HG03103 (cell line): ENCODE data around the gene TMOD1.
"Not testable (repeated sequence)": the region's sequence is repeated elsewhere in the genome, so short reads cannot be mapped to it uniquely, and the experiment has no call there.

Experiments used
- ATAC-seq: cut with Tn5 transposase; IDR thresholded peaks from one replicate; pipeline ENCODE4 v1.9.1; 2021; ENCODE audit warnings: low read depth; ENCODE audit not compliant: unreplicated experiment

The TMOD1 gene

DNA sequence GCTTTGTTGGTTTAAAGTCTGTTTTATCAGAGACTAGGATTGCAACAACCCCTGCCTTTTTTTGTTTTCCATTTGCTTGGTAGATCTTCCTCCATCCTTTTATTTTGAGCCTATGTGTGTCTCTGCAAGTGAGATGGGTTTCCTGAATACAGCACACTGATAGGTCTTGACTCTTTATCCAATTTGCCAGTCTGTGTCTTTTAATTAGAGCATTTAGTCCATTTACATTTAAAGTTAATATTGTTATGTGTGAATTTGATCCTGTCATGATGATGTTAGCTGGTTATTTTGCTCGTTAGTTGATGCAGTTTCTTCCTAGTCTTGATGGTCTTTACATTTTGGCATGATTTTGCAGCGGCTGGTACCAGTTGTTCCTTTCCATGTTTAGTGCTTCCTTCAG lies 83.3 kb downstream of the TMOD1 start:
- ATAC-seq: not testable (repeated sequence)

DNA sequence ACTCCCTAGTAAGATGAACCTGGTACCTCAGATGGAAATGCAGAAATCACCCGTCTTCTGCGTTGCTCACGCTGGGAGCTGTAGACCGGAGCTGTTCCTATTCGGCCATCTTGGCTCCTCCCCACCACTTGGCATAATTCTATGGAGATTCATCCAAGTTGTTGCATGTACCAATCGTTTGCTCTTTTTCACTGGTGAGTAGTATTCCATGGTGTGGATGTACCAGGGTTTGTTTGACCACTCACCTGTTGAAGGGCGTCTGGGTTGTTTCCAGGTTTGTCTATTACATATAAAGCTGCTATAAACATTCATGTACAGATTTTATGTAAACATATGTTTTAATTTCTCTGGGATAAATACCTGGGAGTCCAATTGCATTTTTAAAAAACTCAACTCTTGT lies 85.4 kb downstream of the TMOD1 start:
- ATAC-seq: not testable (repeated sequence)

DNA sequence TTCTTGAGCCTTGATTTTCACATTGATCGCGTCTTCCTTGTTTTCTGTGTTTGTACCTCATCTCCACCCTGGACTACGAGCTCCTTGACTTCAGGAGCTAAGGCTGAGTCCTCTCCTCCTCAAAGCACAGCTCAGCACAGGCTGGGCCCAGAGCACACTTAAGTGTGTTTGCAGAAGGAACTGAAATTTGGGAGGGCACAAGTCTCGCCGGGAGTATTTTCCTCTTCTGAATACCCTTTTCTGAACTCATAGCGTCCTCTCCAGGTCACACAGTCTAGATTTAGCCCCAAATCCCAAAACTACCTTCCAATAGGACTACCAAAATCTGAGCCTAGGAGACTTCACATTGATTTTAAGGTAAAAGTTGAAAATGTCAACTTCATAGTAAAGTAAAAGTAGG lies 90.1 kb downstream of the TMOD1 start:
- no peak for ATAC-seq

DNA sequence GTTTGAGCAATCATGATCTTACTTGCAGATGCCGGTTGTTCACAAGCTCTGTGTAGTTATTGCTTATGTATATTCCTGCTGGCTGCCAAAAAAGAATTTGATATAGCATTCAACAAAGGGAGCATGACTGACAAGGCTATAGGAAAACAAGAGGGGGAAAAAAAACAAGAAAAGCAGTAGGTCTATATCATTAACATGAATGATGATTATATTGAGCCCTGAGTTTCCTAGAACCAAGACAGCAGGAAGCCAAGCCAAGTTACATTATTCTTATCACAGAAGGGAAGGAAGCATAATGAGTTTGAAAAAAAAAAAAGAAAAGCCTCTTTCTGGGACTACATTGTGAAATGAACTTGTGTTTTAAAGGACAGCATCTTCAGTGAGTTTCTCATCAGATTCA lies 90.7 kb downstream of the TMOD1 start:
- no peak for ATAC-seq

DNA sequence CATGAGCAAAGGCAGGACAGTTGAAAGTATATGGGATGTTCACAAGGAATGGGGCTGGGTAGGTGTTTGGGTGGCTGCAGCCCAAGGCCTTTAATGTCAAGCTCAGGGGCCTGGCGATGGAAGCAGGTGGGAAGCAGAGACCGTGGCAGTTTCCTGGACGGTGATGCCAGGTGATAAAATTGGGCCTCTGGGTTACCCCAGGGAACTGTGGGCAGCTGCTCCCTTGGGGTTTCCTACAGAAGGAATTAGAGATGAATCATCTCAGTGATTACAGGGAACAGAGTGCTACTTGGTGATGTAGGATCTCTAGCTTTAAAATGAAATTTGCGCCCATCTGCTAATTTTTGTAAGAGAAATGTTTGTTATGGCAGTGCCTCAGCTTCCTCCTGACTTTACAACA lies 92.5 kb downstream of the TMOD1 start:
- no peak for ATAC-seq

DNA sequence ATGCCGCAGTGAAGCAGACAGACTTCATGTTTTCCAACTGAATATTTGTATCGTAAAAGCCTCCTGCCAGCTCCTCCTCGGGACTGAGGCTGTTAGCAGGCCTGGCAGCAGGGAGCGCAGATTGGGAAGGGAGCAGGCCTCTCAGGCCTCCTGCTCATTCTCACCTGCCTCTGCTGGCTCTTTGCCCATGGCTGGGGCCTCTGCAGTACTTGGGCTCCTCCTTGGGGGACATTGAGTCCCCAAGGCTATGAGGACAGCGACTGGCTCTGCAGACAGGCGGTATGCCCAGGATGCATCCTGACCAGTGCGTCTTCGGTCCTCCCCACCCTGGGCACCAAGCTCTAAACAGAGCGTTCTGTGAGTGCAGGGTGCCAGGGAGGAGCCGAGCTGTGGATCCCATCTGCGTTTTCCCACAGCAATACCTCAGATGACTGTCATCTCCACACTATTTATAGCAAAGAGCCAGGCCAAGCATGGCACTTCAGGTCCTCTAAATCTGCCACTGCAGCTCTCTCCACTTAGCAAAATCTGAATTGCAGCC lies 93.0 kb downstream of the TMOD1 start:
- ATAC-seq: no peak

DNA sequence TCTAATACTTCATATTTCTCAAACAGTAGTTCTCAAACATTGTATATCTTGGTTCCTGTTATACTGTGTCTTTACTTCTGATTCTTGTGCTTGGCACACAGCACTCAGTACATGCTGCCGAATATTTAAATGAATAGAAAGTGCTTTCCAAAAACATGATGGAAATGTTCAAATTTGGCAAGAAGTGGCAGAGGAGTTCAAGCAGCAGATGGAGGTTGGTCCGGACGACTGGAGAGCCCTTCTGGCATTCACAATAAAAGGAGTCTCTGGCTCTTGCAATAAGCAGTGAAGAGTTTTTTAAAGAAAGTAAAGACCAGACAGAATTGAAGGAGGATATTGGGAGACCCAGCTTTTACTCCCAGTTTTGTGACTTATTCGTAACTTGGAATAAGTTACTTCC lies 95.4 kb downstream of the TMOD1 start:
- ATAC-seq: no peak

DNA sequence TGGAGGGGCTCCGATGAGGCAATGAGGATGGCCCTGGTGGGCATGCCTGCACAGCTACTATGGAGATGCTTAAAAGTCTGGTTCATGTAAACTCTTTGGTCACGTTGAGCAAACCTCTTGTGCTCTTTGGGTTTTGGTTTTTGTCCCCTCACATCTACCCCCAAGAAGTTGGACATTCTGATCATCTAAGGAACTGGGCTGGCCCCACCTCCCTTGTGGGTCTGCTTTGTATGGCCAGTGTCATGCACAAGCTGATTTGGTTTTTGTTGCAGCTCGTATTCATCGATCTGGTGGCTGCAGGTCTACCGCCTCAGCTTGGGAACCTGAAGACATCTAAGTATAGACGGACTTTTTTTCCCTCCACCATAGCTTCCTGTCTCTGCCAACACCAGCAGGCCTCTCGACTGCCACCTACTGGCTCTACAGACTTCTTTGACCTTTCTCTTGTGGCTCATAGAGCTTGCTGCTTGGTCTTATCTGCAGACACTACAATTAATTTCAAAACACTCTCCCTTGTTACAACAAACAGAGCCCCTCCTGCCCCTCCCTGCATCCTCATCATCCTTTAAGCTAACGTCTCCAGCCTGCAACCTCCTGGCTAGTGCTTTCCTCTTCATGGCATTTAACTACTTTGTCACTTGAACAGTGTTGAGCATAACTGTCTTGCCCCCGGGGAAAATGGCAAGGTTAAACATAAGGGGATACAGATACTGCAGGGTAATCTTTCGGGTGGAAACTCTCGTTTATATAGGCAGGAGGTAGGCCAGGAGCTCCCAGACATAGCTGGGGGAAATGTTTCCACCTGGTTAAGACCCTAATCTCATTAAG lies 97.2 kb downstream of the TMOD1 start:
- peak; percentile 75 for ATAC-seq

DNA sequence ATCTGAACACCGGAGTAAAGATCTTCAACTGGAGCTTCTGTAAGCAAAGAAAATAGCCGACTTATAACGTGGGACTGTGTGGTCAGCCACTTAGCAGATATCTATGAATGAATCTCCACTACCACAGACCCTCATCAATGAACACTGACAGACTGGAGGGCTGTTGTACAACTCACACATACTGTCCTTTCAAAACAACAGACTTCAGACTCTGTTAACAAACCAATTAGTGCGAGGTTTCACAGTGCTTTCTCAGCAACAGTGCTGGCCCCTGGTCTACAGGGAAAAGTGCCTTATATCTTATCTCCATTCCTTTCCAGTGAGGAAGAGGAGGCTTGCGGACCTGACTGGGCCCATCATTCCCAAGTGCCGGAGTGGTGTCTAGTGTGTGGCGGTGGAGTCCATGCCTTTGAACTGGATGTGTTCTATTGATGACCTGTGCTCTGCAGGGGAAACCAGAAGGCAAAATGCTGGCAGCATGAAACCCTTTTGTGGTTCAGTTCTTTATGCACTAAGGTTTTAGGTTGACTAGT lies 97.9 kb downstream of the TMOD1 start:
- ATAC-seq: no peak

DNA sequence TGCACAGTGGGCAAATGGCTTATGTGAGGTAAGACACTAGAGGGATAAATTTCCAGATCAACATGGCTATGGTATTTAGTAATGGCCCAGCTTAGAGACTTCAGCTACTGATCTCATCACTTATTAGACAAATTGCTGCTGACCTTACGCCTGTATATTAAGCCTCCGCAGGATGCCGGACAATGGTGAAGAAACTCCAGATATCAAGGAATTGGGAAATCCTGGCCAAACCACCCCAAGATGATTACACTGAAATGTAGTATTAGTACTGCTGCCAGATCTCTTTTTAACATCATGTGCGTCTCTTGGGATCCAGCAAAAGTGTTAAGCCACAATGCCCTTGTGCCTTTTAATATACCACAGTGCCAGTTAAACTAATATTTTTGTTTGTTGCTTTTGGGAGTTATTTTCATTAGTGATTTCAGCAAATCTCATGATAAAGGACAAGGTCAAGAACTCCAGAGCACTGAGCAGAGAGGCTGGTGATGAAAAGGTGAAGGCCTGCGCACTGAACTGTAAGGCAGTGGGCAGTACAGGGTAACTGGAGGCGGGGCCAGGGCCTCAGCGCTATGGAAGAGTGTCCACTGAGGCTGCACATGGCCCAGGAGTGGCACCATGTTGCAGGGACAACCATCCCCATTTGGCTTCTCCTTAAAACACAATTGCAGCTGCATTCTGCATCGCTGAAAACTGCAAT lies 99.2 kb downstream of the TMOD1 start:
- ATAC-seq: no peak

DNA sequence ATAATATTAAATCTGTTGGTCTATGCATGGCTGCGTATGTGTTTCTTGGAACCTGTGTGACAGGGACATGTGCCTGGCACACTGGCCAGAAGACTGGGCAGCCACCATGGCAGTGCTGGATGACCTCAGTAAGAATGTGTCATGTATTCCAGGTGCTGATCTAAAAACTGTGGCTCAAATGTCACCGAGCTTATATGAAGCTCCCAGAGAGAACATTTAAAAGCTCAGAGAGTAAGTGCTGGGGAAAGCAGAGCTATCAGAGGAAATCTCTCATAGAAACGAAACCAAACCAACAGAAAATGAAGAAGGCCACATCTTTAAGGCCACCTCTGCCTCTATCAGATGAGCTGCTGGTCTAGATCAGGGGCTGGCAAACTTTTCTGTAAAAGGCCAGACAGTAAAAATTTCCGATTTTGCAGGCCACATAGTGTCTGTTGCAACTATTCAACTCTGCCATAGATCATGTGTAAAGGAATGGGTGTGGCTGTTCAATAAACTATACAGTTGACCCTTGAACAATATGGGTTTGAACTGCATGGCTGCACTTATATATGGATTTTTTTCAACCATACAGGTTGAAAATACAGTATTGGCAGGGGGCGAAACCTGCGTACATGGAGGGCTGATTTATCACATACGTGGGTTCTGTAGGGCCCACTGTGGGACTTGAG lies 99.9 kb downstream of the TMOD1 start:
- no peak for ATAC-seq

DNA sequence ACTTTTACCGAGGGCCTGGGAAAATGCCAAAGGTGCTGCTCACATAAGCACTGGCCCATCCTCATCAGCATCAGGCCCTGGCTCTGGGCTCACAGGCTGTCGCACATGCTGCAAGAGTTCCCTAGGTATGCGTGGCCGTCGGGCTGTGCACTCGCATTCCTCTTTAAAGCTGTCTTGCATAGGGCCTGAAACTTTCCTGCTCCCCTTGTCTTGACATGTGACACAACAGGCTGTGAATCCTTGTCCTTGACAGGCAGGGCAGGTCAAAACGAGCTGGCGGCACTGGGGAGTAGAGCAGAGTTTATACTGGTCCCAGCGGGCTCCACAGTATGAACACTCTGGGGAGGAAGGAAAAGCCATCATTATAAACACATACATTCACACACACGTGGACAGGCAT lies 101.0 kb downstream of the TMOD1 start:
- no peak for ATAC-seq

DNA sequence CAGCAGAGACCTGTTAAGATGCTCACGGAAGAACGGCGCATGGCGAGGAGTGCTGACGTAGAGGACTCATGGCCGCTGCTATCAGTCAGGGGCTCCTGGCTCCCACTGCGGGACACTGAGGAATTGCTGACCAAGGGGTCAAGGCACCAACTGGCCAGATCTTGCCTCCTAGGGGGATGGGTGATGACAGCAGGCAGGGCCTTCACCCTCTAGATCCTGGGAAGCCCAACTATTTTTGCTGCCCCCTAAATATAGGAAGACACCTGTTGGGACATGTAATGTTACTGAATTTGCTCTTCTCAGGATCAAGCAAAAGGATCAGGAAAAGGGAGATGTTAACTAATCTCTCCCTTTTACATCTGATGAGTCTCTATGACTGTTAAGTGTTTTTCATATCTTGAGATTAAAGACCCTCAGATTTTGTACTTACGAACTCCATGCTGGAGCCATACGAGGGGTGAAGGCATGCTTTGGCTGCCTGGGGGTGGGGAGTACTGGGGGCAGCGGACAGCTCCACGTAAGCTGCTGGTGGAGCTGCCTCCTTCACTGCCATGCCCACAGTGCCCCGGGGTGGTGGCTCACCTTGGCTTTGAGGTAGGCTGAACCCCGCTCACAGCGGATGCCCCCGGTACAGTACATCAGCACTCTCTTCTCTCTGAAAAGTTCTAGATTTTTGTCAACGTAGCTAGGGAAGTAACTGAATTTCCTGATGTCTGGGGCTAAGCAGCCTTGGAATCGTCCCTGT lies 103.6 kb downstream of the TMOD1 start:
- no peak for ATAC-seq

DNA sequence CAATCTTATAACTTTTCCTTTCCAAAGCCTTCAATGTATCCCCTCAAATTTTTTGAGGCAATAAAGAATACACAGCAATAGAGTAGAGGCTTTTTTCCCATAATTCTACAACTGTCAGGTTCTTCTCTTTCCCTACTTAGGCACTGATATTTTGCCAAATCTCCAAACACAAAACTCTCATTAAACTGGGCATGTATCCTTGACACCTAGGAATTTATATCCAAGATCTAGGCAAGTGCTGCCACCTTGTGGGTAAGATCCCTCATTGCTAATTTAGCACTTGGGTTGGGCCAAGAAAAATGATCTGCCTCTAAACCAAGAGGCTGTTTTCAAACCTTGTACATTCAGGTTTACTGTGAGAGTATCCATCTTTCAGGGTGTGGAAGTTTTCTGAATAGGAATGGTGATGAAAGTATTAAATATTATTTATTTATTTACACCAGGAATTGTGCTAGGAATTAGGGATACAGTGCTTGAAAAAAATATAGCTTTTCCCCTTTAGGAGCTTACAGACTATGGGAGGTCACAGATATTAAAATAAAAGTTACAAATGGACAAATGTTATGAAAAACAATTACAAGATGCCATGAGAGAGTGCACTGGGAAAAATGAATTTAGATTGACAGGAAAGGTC lies 114.1 kb downstream of the TMOD1 start:
- no peak for ATAC-seq

DNA sequence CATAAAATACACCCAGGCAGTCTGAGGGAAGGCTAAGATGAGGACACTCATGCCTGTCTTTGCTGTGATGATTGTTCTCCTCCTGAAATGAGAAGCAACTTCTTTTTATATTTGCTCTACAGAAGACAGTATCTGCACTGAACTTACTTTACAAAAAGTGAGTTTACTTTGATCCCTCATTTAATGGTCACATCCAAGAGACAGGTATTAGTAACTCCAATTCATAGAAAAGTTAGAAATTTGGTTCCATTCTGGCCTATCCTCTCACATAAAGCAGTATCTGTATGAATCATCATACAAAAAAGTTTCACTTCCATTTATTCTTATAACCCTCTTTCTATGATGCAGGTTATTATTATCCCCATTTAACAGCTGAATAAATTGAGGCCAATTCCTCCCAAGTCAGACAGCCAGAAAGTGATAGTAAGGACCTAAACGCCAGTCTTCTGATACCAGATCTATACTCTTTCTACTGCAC lies 116.5 kb downstream of the TMOD1 start:
- peak; percentile 66 for ATAC-seq

DNA sequence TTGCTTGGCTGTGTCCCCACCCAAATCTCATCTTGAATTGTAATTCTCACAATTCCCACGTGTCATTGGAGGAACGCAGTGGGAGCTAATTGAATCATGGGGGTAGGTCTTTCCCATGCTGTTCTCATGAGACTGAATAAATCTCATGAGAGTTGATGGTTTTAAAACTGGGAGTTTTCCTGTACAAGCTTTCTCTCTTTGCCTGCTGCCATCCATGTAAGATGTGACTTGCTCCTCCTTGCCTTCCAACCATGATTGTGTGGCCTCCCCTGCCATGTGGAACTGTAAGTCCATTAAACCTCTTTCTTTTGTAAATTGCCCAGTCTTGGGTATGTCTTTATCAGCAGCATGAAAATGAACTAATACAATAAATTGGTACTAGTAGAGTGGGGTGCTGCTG lies 118.6 kb downstream of the TMOD1 start:
- not testable (repeated sequence) for ATAC-seq

DNA sequence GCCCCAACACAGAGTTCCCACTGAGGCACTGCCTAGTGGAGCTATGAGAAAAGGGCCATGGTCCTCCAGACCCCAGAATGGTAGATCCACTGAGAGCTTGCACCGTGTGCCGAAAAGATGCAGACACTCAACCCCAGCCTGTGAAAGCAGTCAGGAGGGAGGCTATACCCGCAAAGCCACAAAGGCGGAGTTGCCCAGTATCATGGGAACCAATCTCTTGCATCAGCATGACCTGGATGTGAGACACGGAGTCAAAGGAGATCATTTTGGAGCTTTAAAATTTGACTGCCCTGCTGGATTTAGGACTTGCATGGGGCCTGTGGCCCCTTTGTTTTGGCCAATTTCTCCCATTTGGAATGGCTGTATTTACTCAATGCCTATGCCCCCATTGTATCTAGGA lies 121.0 kb downstream of the TMOD1 start:
- not testable (repeated sequence) for ATAC-seq

DNA sequence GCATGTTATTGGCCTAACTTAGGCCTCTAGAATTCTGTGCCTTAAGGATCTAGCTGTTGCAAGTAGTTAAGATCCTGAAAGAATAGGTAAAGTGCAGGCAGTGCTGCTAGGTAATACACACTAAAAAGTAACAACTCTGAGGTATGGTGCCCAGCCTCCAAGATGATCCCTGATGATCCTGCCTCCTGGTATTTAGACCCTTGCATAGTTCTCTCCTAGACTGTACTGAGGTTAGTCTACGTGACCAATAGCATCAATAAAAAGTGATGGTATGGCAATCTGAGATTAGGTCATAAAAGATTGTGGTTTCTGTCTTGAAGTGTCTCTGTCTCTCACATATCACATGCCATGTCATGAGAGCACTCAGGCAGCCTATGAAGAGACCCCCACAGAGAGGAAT lies 122.5 kb downstream of the TMOD1 start:
- no peak for ATAC-seq

DNA sequence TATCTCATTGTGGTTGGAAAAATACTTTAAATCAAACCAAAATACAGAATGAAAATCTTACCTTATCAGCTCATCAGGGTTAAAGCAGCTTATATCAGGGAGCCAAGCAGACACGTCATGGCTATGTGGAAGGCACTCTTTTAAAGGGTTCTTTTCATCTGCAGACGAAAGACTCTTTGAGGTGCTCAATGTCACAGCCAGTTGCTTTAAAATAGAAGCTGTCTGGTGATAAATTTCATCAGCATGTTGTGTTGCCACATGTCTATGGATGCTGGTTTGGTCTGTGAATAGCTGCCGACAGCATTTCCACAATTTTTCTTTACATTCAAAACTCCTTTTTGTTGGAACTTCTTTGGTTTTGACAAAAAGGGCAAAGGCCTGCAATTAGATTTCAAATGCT lies 124.2 kb downstream of the TMOD1 start:
- no peak for ATAC-seq

DNA sequence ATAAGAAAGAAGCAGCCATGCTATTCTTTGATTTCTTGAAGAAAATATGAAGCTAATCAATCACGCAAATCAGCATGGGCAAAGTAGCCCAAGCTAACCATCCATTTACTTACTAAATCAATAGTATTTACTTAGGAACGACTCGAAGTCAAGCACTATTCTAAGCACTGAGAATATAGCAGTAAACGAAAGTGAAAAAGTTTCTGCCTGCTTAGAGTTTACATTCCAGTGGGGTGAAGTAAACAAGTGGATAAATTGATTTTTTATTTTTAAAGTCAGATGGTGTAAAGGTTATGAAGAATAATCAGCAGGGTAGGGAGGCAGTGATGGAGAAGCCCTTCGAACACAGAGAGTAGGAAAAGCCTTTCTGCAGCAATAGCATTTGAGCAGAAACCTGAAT lies 126.2 kb downstream of the TMOD1 start:
- ATAC-seq: no peak
